CD14-positive monocyte (primary cell): ENCODE data around the gene PEX10. TPM values are rescaled to one million over a fixed set of nuclear protein-coding genes. Genes with fewer than 3 reads are reported as not detected.

ENCODE experiments used
- DNase-seq, 3 donors: peaks; one replicate each; pipeline ENCODE4 v3.0.0-alpha.2; 2011 to 2022
- H2AFZ ChIP-seq: 2 replicates; pipeline ENCODE4 v1.6.0; 2012; ENCODE audit warnings: mild to moderate bottlenecking, low read depth, low read length, inconsistent platforms; ENCODE audit not compliant: insufficient read depth, poor library complexity, severe bottlenecking
- H3K27ac ChIP-seq, 2 donors: 1 replicate in 1 of 2; 2 replicates in 1 of 2; pipeline ENCODE4 v1.5.1; 2012 to 2013; ENCODE audit warnings: low read length in 2 of 2, control low read depth in 1 of 2, inconsistent platforms in 1 of 2, low read depth in 1 of 2, mild to moderate bottlenecking in 1 of 2
- H3K27me3 ChIP-seq, 2 donors: one replicate each; pipeline versions ENCODE4 v1.6.0 to v1.6.1; 2011 to 2013; ENCODE audit warnings: low read length in 2 of 2; ENCODE audit not compliant: control insufficient read depth in 2 of 2, insufficient read depth in 2 of 2
- H3K36me3 ChIP-seq, 2 donors: replicated peaks in 1 of 2; 1 replicate in 1 of 2; 2 replicates in 1 of 2; pipeline versions ENCODE4 v1.5.1 to v1.6.1; 2012 to 2013; ENCODE audit warnings: low read length in 2 of 2, control low read depth in 1 of 2, inconsistent platforms in 1 of 2, mild to moderate bottlenecking in 1 of 2; ENCODE audit not compliant: insufficient read depth in 2 of 2, control insufficient read depth in 1 of 2
- H3K4me1 ChIP-seq, 2 donors: 1 replicate in 1 of 2; 2 replicates in 1 of 2; pipeline versions ENCODE4 v1.5.1 to v1.6.1; 2012 to 2013; ENCODE audit warnings: low read length in 2 of 2, control low read depth in 1 of 2, inconsistent platforms in 1 of 2, mild to moderate bottlenecking in 1 of 2, moderate library complexity in 1 of 2; ENCODE audit not compliant: insufficient read depth in 2 of 2, control insufficient read depth in 1 of 2
- H3K4me2 ChIP-seq: replicated peaks from 2 replicates; pipeline ENCODE3; 2012; ENCODE audit warnings: low read length, moderate library complexity, mild to moderate bottlenecking; ENCODE audit not compliant: poor library complexity, severe bottlenecking; ENCODE audit errors: extremely low read depth
- H3K4me3 ChIP-seq, 3 experiments: fragments of 200-600 bp in 1 of 3; sonication (generic) in 1 of 3; replicated peaks in 1 of 3; 1 replicate in 2 of 3; 2 replicates in 1 of 3; pipeline ENCODE4 v1.5.1; 2011 to 2013; ENCODE audit warnings: low read length in 3 of 3, mild to moderate bottlenecking in 3 of 3, control low read depth in 2 of 3, low read depth in 2 of 3, inconsistent platforms in 1 of 3, moderate library complexity in 1 of 3
- H3K79me2 ChIP-seq: 2 replicates; pipeline ENCODE4 v1.6.0; 2012; ENCODE audit warnings: mild to moderate bottlenecking, control low read depth, inconsistent platforms, low read length, moderate library complexity; ENCODE audit not compliant: insufficient read depth
- H3K9ac ChIP-seq: 2 replicates; pipeline ENCODE4 v1.6.0; 2017; ENCODE audit warnings: low read length, mild to moderate bottlenecking; ENCODE audit not compliant: insufficient read depth, poor library complexity, severe bottlenecking
- H3K9me3 ChIP-seq, 2 donors: replicated peaks in 1 of 2; 1 replicate in 1 of 2; 2 replicates in 1 of 2; pipeline versions ENCODE4 v1.5.1 to v1.6.1; 2012 to 2013; ENCODE audit warnings: low read length in 2 of 2, control low read depth in 1 of 2; ENCODE audit not compliant: control insufficient read depth in 1 of 2, insufficient read depth in 1 of 2
- H4K20me1 ChIP-seq: 2 replicates; pipeline ENCODE4 v1.6.0; 2012; ENCODE audit warnings: mild to moderate bottlenecking, low read length, control low read depth, moderate library complexity; ENCODE audit not compliant: insufficient read depth
- H3K27ac Mint-ChIP-seq, 7 donors: one replicate each; pipeline ENCODE4 v1.8.0; 2020; ENCODE audit warnings: mild to moderate bottlenecking in 7 of 7, mixed read lengths in 7 of 7, moderate library complexity in 6 of 7, inconsistent platforms in 2 of 7
- H3K27me3 Mint-ChIP-seq, 3 donors: one replicate each; pipeline ENCODE4 v1.8.0; 2021 to 2022; ENCODE audit warnings: low read depth in 3 of 3, mild to moderate bottlenecking in 3 of 3, mixed read lengths in 3 of 3, moderate library complexity in 3 of 3, inconsistent platforms in 1 of 3
- H3K36me3 Mint-ChIP-seq, 2 donors: one replicate each; pipeline ENCODE4 v1.8.0; 2020; ENCODE audit warnings: mixed read lengths in 2 of 2, inconsistent platforms in 1 of 2, mild to moderate bottlenecking in 1 of 2
- H3K4me1 Mint-ChIP-seq: one replicate; pipeline ENCODE4 v1.8.0; 2020; ENCODE audit warnings: mild to moderate bottlenecking, mixed read lengths
- H3K4me3 Mint-ChIP-seq, 2 donors: one replicate each; pipeline ENCODE4 v1.8.0; 2020; ENCODE audit warnings: mild to moderate bottlenecking in 2 of 2, mixed read lengths in 2 of 2, moderate library complexity in 1 of 2
- H3K9me3 Mint-ChIP-seq, 7 donors: one replicate each; pipeline ENCODE4 v1.8.0; 2020 to 2022; ENCODE audit warnings: mixed read lengths in 7 of 7, mild to moderate bottlenecking in 6 of 7, moderate library complexity in 6 of 7, inconsistent platforms in 2 of 7
- WGBS: methylation state at CpG from one replicate; pipeline ENCODE4 v1.1.5; 2013; ENCODE audit warnings: missing lambda C conversion rate; ENCODE audit not compliant: insufficient coverage; 5-methylcytosine and 5-hydroxymethylcytosine counted together
- intact Hi-C, 2 donors: fragments of 100-400 bp; cut with micrococcal nuclease; formaldehyde crosslinking; loops; one replicate each; pipeline versions ENCODE4 v1.15.0 to v1.15.1; 2023
- polyA plus RNA-seq, 3 donors: library from polyadenylated mRNA; depleted of rRNA in 1 of 3; unstranded in 2 of 3; stranded (reverse) in 1 of 3; fragments of 300-500 nt in 2 of 3; fragments of >200 nt in 1 of 3; fragmentation: Illumina TruSeq in 2 of 3; gene quantifications; 1 replicate in 2 of 3; 2 replicates in 1 of 3; pipeline ENCODE4 v1.2.3, GENCODE V29; 2012 to 2021
- TF ChIP-seq, protein P1 (sequence below): fragments of 200-600 bp; IDR thresholded peaks from one replicate; pipeline ENCODE4 v1.8.0; 2022; ENCODE audit warnings: antibody characterized with exemption, mild to moderate bottlenecking

The PEX10 gene
- polyA plus RNA-seq, 3 donors, result 7.0 to 10.5 (median 8.2) TPM

GRCh38 chr1:2403273-2403672 is 9.1 kb downstream of the PEX10 start:
- peaks cover 61% of the 10 kb centered on the region for H4K20me1 ChIP-seq
- no peak overlapping the region for H2AFZ ChIP-seq
- H3K27ac Mint-ChIP-seq, result peak overlapping the region in 1 of 7 donors; percentile 1
- peaks cover 62 to 76% of the 10 kb centered on the region in 2 donors for H3K36me3 ChIP-seq
- H3K9me3 ChIP-seq, result no peaks in the 10 kb centered on the region
- DNase-seq, result no peak
- no peaks in the 10 kb centered on the region for H3K9me3 Mint-ChIP-seq
- H3K79me2 ChIP-seq, result peaks cover 8% of the 10 kb centered on the region
- no peaks in the 10 kb centered on the region for H3K4me1 ChIP-seq
- H3K27me3 ChIP-seq, result no peaks in the 10 kb centered on the region
- H3K4me3 ChIP-seq, result no peak overlapping the region
- intact Hi-C loops, result no loop called here
- H3K4me2 ChIP-seq, result no peak overlapping the region
- WGBS, result 97% methylated on average over 15 of the region's 19 CpGs
- no peak overlapping the region for H3K9ac ChIP-seq
- H3K27me3 Mint-ChIP-seq, result no peaks in the 10 kb centered on the region
- no peak overlapping the region for H3K27ac ChIP-seq
- H3K4me3 Mint-ChIP-seq, result no peak overlapping the region
- H3K36me3 Mint-ChIP-seq, result peaks cover 69 to 89% of the 10 kb centered on the region in 2 donors
- TF ChIP-seq, protein P1, sequence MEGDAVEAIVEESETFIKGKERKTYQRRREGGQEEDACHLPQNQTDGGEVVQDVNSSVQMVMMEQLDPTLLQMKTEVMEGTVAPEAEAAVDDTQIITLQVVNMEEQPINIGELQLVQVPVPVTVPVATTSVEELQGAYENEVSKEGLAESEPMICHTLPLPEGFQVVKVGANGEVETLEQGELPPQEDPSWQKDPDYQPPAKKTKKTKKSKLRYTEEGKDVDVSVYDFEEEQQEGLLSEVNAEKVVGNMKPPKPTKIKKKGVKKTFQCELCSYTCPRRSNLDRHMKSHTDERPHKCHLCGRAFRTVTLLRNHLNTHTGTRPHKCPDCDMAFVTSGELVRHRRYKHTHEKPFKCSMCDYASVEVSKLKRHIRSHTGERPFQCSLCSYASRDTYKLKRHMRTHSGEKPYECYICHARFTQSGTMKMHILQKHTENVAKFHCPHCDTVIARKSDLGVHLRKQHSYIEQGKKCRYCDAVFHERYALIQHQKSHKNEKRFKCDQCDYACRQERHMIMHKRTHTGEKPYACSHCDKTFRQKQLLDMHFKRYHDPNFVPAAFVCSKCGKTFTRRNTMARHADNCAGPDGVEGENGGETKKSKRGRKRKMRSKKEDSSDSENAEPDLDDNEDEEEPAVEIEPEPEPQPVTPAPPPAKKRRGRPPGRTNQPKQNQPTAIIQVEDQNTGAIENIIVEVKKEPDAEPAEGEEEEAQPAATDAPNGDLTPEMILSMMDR, result no peak
- no peaks in the 10 kb centered on the region for H3K4me1 Mint-ChIP-seq

- intact Hi-C loops, result no loop called here
- H3K9me3 Mint-ChIP-seq, result no peaks in the 10 kb centered on the region
- H3K79me2 ChIP-seq, result peaks cover 11% of the 10 kb centered on the region
- H3K9ac ChIP-seq, result no peak overlapping the region
- H3K4me1 ChIP-seq, result no peaks in the 10 kb centered on the region
- no peak overlapping the region for H3K4me3 ChIP-seq
- no peak overlapping the region for H2AFZ ChIP-seq
- no peaks in the 10 kb centered on the region for H3K27me3 ChIP-seq
- DNase-seq, result no peak
- no peaks in the 10 kb centered on the region for H3K27me3 Mint-ChIP-seq
- peaks cover 73 to 89% of the 10 kb centered on the region in 2 donors for H3K36me3 Mint-ChIP-seq
- 98% methylated on average over 17 of the region's 23 CpGs for WGBS
- H3K4me1 Mint-ChIP-seq, result no peaks in the 10 kb centered on the region
- H3K9me3 ChIP-seq, result no peaks in the 10 kb centered on the region
- H3K27ac Mint-ChIP-seq, result peak overlapping the region in 2 of 7 donors; percentile 1 to 48
- H3K4me2 ChIP-seq, result no peak overlapping the region
- no peak overlapping the region for H3K4me3 Mint-ChIP-seq
- peaks cover 70% of the 10 kb centered on the region for H4K20me1 ChIP-seq
- H3K36me3 ChIP-seq, result peaks cover 69 to 85% of the 10 kb centered on the region in 2 donors
- H3K27ac ChIP-seq, result no peak overlapping the region
- TF ChIP-seq, protein P1, result no peak
These were observed 9.9 kb downstream of the PEX10 start for GRCh38 chr1:2402420-2402819.
